ENCODE data around the gene NDFIP1. TPM values are rescaled to one million over a fixed set of nuclear protein-coding genes. Genes with fewer than 3 reads are reported as not detected.

The NDFIP1 gene
- total RNA-seq, 2 experiments from 2014 or later = 185 to 192 TPM

GRCh38 chr5:142074006-142074405 lies 34.6 kb upstream of the NDFIP1 start:
- DNase-seq (no peak), ATAC-seq (ENCODE audit: poor library complexity) (no peak)

GRCh38 chr5:142078221-142078620 lies 30.4 kb upstream of the NDFIP1 start:
- Histone ChIP-seq H3K4me3 (ENCODE audit: low read length) (no peak overlapping the region), H3K4me1 (ENCODE audit: insufficient read depth, low read length) (no peaks in the 10 kb centered on the region), H3K27me3 (ENCODE audit: control insufficient read depth in 1 of 2, insufficient read depth in 2 of 2, low read length in 2 of 2) (no peaks in the 10 kb centered on the region), H3K27ac (ENCODE audit: low read depth in 1 of 2, low read length in 2 of 2) (no peak overlapping the region), H3K36me3 (ENCODE audit: insufficient read depth, low read length) (no peaks in the 10 kb centered on the region), H3K9me3 (ENCODE audit: control insufficient read depth in 1 of 2, insufficient read depth in 1 of 2, low read length in 2 of 2) (no peaks in the 10 kb centered on the region)
- DNase-seq = no peak
- Mint-ChIP-seq H3K9me3 (no peaks in the 10 kb centered on the region), H3K36me3 (ENCODE audit: low read depth) (no peaks in the 10 kb centered on the region), H3K4me1 (ENCODE audit: low read depth) (peaks cover 6% of the 10 kb centered on the region), H3K27ac (no peak overlapping the region), H3K4me3 (no peak overlapping the region), H3K27me3 (no peaks in the 10 kb centered on the region)
- no peak for TF ChIP-seq CTCF (IDR thresholded peaks at IDR 0.05)
- ChIA-PET POLR2A (no interaction called here), CTCF (no interaction called here)
- intact Hi-C loops (cut with DNase I, micrococcal nuclease) = no loop called here
- ATAC-seq (ENCODE audit: poor library complexity) = no peak

More at GRCh38 chr5:142074006-142074405, 34.6 kb upstream of the NDFIP1 start:
- no peak for TF ChIP-seq CTCF (IDR thresholded peaks at IDR 0.05)
- Histone ChIP-seq H3K4me3 (ENCODE audit: low read length) (no peak overlapping the region), H3K9me3 (ENCODE audit: control insufficient read depth in 1 of 2, insufficient read depth in 1 of 2, low read length in 2 of 2) (no peaks in the 10 kb centered on the region), H3K27me3 (ENCODE audit: control insufficient read depth in 1 of 2, insufficient read depth in 2 of 2, low read length in 2 of 2) (no peaks in the 10 kb centered on the region), H3K4me1 (ENCODE audit: insufficient read depth, low read length) (no peaks in the 10 kb centered on the region), H3K27ac (ENCODE audit: low read depth in 1 of 2, low read length in 2 of 2) (no peak overlapping the region), H3K36me3 (ENCODE audit: insufficient read depth, low read length) (no peaks in the 10 kb centered on the region)
- CTCF ChIA-PET = no interaction called here
- H3K36me3 Mint-ChIP-seq (ENCODE audit: low read depth) = no peaks in the 10 kb centered on the region
- POLR2A ChIA-PET = no interaction called here
- H3K27ac Mint-ChIP-seq = no peak overlapping the region
- no peaks in the 10 kb centered on the region for H3K9me3 Mint-ChIP-seq
- peaks cover 23% of the 10 kb centered on the region for H3K4me1 Mint-ChIP-seq (ENCODE audit: low read depth)
- no peaks in the 10 kb centered on the region for H3K27me3 Mint-ChIP-seq
- H3K4me3 Mint-ChIP-seq = no peak overlapping the region
- intact Hi-C loops (cut with DNase I, micrococcal nuclease) = loop anchor here in 1 of 2 experiments (5.0 kb wide), 1 partner anchor 42 kb away; no protein-coding TSS in a partner anchor

GRCh38 chr5:142078706-142079105 lies 29.9 kb upstream of the NDFIP1 start:
- Mint-ChIP-seq H3K27me3 (no peaks in the 10 kb centered on the region), H3K9me3 (no peaks in the 10 kb centered on the region), H3K4me3 (no peak overlapping the region), H3K27ac (no peak overlapping the region), H3K36me3 (ENCODE audit: low read depth) (no peaks in the 10 kb centered on the region), H3K4me1 (ENCODE audit: low read depth) (peaks cover 6% of the 10 kb centered on the region)
- Histone ChIP-seq H3K9me3 (ENCODE audit: control insufficient read depth in 1 of 2, insufficient read depth in 1 of 2, low read length in 2 of 2) (no peaks in the 10 kb centered on the region), H3K36me3 (ENCODE audit: insufficient read depth, low read length) (no peaks in the 10 kb centered on the region), H3K4me3 (ENCODE audit: low read length) (no peak overlapping the region), H3K27ac (ENCODE audit: low read depth in 1 of 2, low read length in 2 of 2) (no peak overlapping the region), H3K4me1 (ENCODE audit: insufficient read depth, low read length) (no peaks in the 10 kb centered on the region), H3K27me3 (ENCODE audit: control insufficient read depth in 1 of 2, insufficient read depth in 2 of 2, low read length in 2 of 2) (no peaks in the 10 kb centered on the region)
- ATAC-seq (ENCODE audit: poor library complexity) (no peak), DNase-seq (no peak)
- intact Hi-C loops (cut with DNase I, micrococcal nuclease) = no loop called here
- TF ChIP-seq CTCF (IDR thresholded peaks at IDR 0.05) = no peak
- ChIA-PET CTCF (no interaction called here), POLR2A (no interaction called here)
